GM21529 (cell line): ENCODE results near the gene DOLPP1.
"Not testable (repeated sequence)": the region's sequence is repeated elsewhere in the genome, so short reads cannot be mapped to it uniquely, and the experiment has no call there.

Source experiments
- ATAC-seq: cut with Tn5 transposase; IDR thresholded peaks from one replicate; pipeline ENCODE4 v1.9.1; 2021; ENCODE audit not compliant: unreplicated experiment

Gene DOLPP1

GRCh38 chr9:129109952-129110739 lies 29.2 kb downstream of the DOLPP1 start:
- ATAC-seq, result peak; percentile 9

- peak; percentile 74 for ATAC-seq
These were observed 30.0 kb downstream of the DOLPP1 start, which contains the start of the genes CRAT and PTPA for GRCh38 chr9:129110740-129111527. TSS of gene CRAT (minus strand) at chr9:129110793. CDS start at chr9:129110509, 284 bp downstream. TSS of gene PTPA (plus strand) at chr9:129111415. CDS start at chr9:129111601, 186 bp downstream.

- peak; percentile 13 for ATAC-seq
These were observed 30.7 kb downstream of the DOLPP1 start for GRCh38 chr9:129111528-129112151.

GRCh38 chr9:129112526-129112925 lies 31.6 kb downstream of the DOLPP1 start:
- not testable (repeated sequence) for ATAC-seq

GRCh38 chr9:129113645-129114304 lies 32.9 kb downstream of the DOLPP1 start:
- ATAC-seq, result no peak

GRCh38 chr9:129118799-129119198 lies 37.9 kb downstream of the DOLPP1 start:
- ATAC-seq, result no peak

GRCh38 chr9:129121483-129121882 lies 40.6 kb downstream of the DOLPP1 start:
- no peak for ATAC-seq

- ATAC-seq, result no peak
These were observed 41.2 kb downstream of the DOLPP1 start for GRCh38 chr9:129122133-129122532.

GRCh38 chr9:129122976-129123375 lies 42.1 kb downstream of the DOLPP1 start:
- not testable (repeated sequence) for ATAC-seq

GRCh38 chr9:129124506-129125069 lies 43.7 kb downstream of the DOLPP1 start:
- ATAC-seq, result no peak

- ATAC-seq, result no peak
These were observed 44.6 kb downstream of the DOLPP1 start for GRCh38 chr9:129125478-129125877.

GRCh38 chr9:129126749-129127618 lies 46.1 kb downstream of the DOLPP1 start:
- no peak for ATAC-seq

- ATAC-seq, result no peak
These were observed 47.8 kb downstream of the DOLPP1 start for GRCh38 chr9:129128689-129129088.

GRCh38 chr9:129130271-129130670 lies 49.4 kb downstream of the DOLPP1 start:
- not testable (repeated sequence) for ATAC-seq

GRCh38 chr9:129130791-129131190 lies 49.9 kb downstream of the DOLPP1 start:
- ATAC-seq, result no peak

- peak; percentile 58 for ATAC-seq
These were observed 50.6 kb downstream of the DOLPP1 start for GRCh38 chr9:129131300-129132145.

GRCh38 chr9:129133082-129133481 lies 52.2 kb downstream of the DOLPP1 start:
- no peak for ATAC-seq

- ATAC-seq, result no peak
These were observed 54.6 kb downstream of the DOLPP1 start for GRCh38 chr9:129135476-129135875.
